ENCODE data around the gene ENTPD1. TPM values are rescaled to one million over a fixed set of nuclear protein-coding genes. Genes with fewer than 3 reads are reported as not detected.

The ENTPD1 gene
- total RNA-seq, 1 experiment from 2014 or later, result 0.37 TPM

GRCh38 chr10:95756809-95757684 is 1.1 kb downstream of the ENTPD1 start:
- Histone ChIP-seq H3K79me2 (ENCODE audit: insufficient read depth, low read length) (no peaks in the 10 kb centered on the region), H4K20me1 (ENCODE audit: insufficient read depth) (no peaks in the 10 kb centered on the region), H3K9ac (ENCODE audit: low read length) (no peak overlapping the region), H3K4me1 (ENCODE audit: control insufficient read depth in 1 of 2, insufficient read depth in 2 of 2, low read length in 2 of 2) (peaks cover 0 to 5% of the 10 kb centered on the region in 2 experiments; a peak in 2 of 4 replicates), H2AFZ (ENCODE audit: low read depth, low read length, poor library complexity, severe bottlenecking) (no peak overlapping the region), H3K27me3 (ENCODE audit: insufficient read depth, low read length) (no peaks in the 10 kb centered on the region), H3K4me2 (ENCODE audit: low read length) (no peak overlapping the region), H3K36me3 (ENCODE audit: control insufficient read depth in 1 of 2, insufficient read depth in 2 of 2, low read length in 2 of 2) (no peaks in the 10 kb centered on the region), H3K27ac (ENCODE audit: low read depth, low read length) (no peak overlapping the region), H3K4me3 (replicated peaks in 1 of 2; ENCODE audit: low read depth in 1 of 2, low read length in 2 of 2) (no peak overlapping the region), H3K9me2 (ENCODE audit: insufficient read depth) (no peaks in the 10 kb centered on the region), H3K9me3 (ENCODE audit: control insufficient read depth in 1 of 2, insufficient read depth in 1 of 2, low read depth in 1 of 2, low read length in 2 of 2) (no peaks in the 10 kb centered on the region)
- no TSS peak for BruUV-seq (replicated peaks)
- CTCF ChIA-PET, result no interaction called here
- DNase-seq (ENCODE audit: low read depth, low spot score), result no peak
- TF ChIP-seq REST (IDR thresholded peaks at IDR 0.05; ENCODE audit: low read depth) (no peak), CBX3 (IDR thresholded peaks at IDR 0.05; ENCODE audit: low read depth) (no peak), POLR2A (IDR thresholded peaks at IDR 0.05; ENCODE audit: borderline replicate concordance, extremely low read depth, insufficient read depth, insufficient read length) (no peak), CEBPB (IDR thresholded peaks at IDR 0.05; ENCODE audit: low read depth) (no peak), ZBTB33 (IDR thresholded peaks at IDR 0.05; ENCODE audit: extremely low read depth, insufficient replicate concordance, low read length) (no peak), SP1 (IDR thresholded peaks at IDR 0.05; ENCODE audit: low read depth) (no peak), EGR1 (IDR thresholded peaks at IDR 0.05; ENCODE audit: low read depth) (no peak), POLR2AphosphoS5 (IDR thresholded peaks at IDR 0.05; ENCODE audit: low read depth, low read length) (no peak), YY1 (IDR thresholded peaks at IDR 0.05; ENCODE audit: extremely low read depth, insufficient replicate concordance, low read depth, low read length) (no peak), ZNF274 (IDR thresholded peaks at IDR 0.05; ENCODE audit: low read depth, low read length) (no peak), CTCF (IDR thresholded peaks at IDR 0.05 in 2 of 3, conservative IDR thresholded peaks at IDR 0.05 in 1 of 3; ENCODE audit: borderline replicate concordance in 1 of 3, insufficient read depth in 1 of 3, low read depth in 2 of 3, low read length in 2 of 3) (no peak), ATF3 (IDR thresholded peaks at IDR 0.05) (no peak), TCF7L2 (IDR thresholded peaks at IDR 0.05; ENCODE audit: borderline replicate concordance, extremely low read depth, insufficient read depth, insufficient read length) (no peak), SIN3A (IDR thresholded peaks at IDR 0.05; ENCODE audit: low read depth) (no peak), JUND (IDR thresholded peaks at IDR 0.05) (no peak), SRF (IDR thresholded peaks at IDR 0.05; ENCODE audit: low read depth) (no peak), FOSL1 (IDR thresholded peaks at IDR 0.05; ENCODE audit: low read depth) (no peak)
- no peak for ATAC-seq
- intact Hi-C loops (cut with micrococcal nuclease), result no loop called here
- POLR2A ChIA-PET, result no interaction called here
- RAD21 ChIA-PET (ENCODE audit: low non-redundant PET in 1 of 2, low total read pairs in 2 of 2, uncharacterized antibody in 2 of 2, unreplicated experiment in 2 of 2), result no interaction called here
